H1 (cell line): ENCODE results near the gene SLC9A2. TPM values are rescaled to one million over a fixed set of nuclear protein-coding genes. Genes with fewer than 3 reads are reported as not detected.

ENCODE experiments used
- CTCF ChIA-PET: fragments of 300-600 bp; sonication (Branson Sonifier 250); formaldehyde crosslinking; loops from one replicate; lab custom pipeline; 2021; ENCODE audit not compliant: partially characterized antibody; lab: Charles Lee
- POLR2A ChIA-PET: fragments of 300-600 bp; sonication (Branson Sonifier 250); formaldehyde crosslinking; loops from one replicate; lab custom pipeline; 2021; ENCODE audit warnings: inconsistent platforms; ENCODE audit not compliant: partially characterized antibody; lab: Charles Lee
- DNase-seq, 2 experiments: peaks; one replicate each; pipeline versions ENCODE4 v3.0.0 to v3.0.0-alpha.2; 2010 to 2022; ENCODE audit warnings: low spot score in 2 of 2, low read depth in 1 of 2, mixed read lengths in 1 of 2
- FAIRE-seq: peaks from 2 replicates; lab custom pipeline; 2011; peaks lifted over from hg19 to GRCh38; lab: Jason Lieb, UNC
- H2AFZ ChIP-seq: 2 replicates; pipeline ENCODE4 v1.8.1; 2012; ENCODE audit warnings: low read length, inconsistent platforms
- H2AK5ac ChIP-seq: 2 replicates; pipeline ENCODE4 v1.6.1; 2013; ENCODE audit warnings: low read depth, low read length
- H2BK120ac ChIP-seq: replicated peaks from 2 replicates; pipeline ENCODE3; 2013; ENCODE audit warnings: low read depth, low read length, inconsistent platforms
- H2BK12ac ChIP-seq: 2 replicates; pipeline ENCODE4 v1.6.1; 2013; ENCODE audit warnings: low read depth, low read length
- H2BK15ac ChIP-seq: 2 replicates; pipeline ENCODE4 v1.6.1; 2013; ENCODE audit warnings: low read length
- H2BK20ac ChIP-seq: 2 replicates; pipeline ENCODE4 v1.6.1; 2013; ENCODE audit warnings: low read length
- H2BK5ac ChIP-seq: 2 replicates; pipeline ENCODE4 v1.6.1; 2013; ENCODE audit warnings: low read depth, low read length
- H3K14ac ChIP-seq: 2 replicates; pipeline ENCODE4 v1.6.1; 2013; ENCODE audit warnings: inconsistent platforms; ENCODE audit not compliant: insufficient read length
- H3K18ac ChIP-seq: 2 replicates; pipeline ENCODE4 v1.6.1; 2013; ENCODE audit warnings: low read length; ENCODE audit errors: extremely low read depth
- H3K23ac ChIP-seq: 2 replicates; pipeline ENCODE4 v1.6.1; 2013; ENCODE audit warnings: inconsistent platforms; ENCODE audit not compliant: insufficient read length
- H3K23me2 ChIP-seq: 2 replicates; pipeline ENCODE4 v1.6.1; 2013; ENCODE audit warnings: low read depth, low read length
- H3K27ac ChIP-seq: 2 replicates; pipeline ENCODE4 v1.6.1; 2011; ENCODE audit warnings: low read depth, low read length, inconsistent platforms
- H3K27me3 ChIP-seq, 4 experiments: replicated peaks in 1 of 4; 1 replicate in 1 of 4; 2 replicates in 3 of 4; pipeline versions ENCODE4 v1.6.1 to v1.8.1; 2011 to 2013; ENCODE audit warnings: low read length in 3 of 4, mild to moderate bottlenecking in 3 of 4, inconsistent platforms in 2 of 4, mixed read lengths in 2 of 4, moderate library complexity in 1 of 4; ENCODE audit not compliant: control insufficient read depth in 3 of 4, insufficient read depth in 3 of 4; ENCODE audit errors: extremely low read depth in 1 of 4
- H3K36me3 ChIP-seq, 4 experiments: 2 replicates each; pipeline versions ENCODE4 v1.6.1 to v1.8.1; 2011 to 2013; ENCODE audit warnings: mild to moderate bottlenecking in 4 of 4, low read length in 3 of 4, moderate library complexity in 2 of 4, control low read depth in 1 of 4, inconsistent platforms in 1 of 4; ENCODE audit not compliant: insufficient read depth in 4 of 4, control insufficient read depth in 2 of 4
- H3K4ac ChIP-seq: replicated peaks from 2 replicates; pipeline ENCODE3; 2013; ENCODE audit warnings: low read length, low read depth, mixed read lengths, inconsistent platforms; ENCODE audit not compliant: insufficient read length
- H3K4me1 ChIP-seq, 4 experiments: replicated peaks in 1 of 4; 1 replicate in 1 of 4; 2 replicates in 3 of 4; pipeline versions ENCODE4 v1.6.1 to v1.8.1; 2011 to 2013; ENCODE audit warnings: low read length in 3 of 4, inconsistent platforms in 2 of 4, mixed read lengths in 1 of 4; ENCODE audit not compliant: insufficient read depth in 4 of 4, control insufficient read depth in 3 of 4
- H3K4me2 ChIP-seq, 2 experiments: 2 replicates each; pipeline versions ENCODE4 v1.6.1 to v1.8.1; 2011 to 2013; ENCODE audit warnings: low read depth in 2 of 2, low read length in 2 of 2, control low read depth in 1 of 2, inconsistent platforms in 1 of 2, mild to moderate bottlenecking in 1 of 2; ENCODE audit not compliant: insufficient read depth in 1 of 2
- H3K4me3 ChIP-seq, 4 experiments: fragments of 200-600, 300-600 bp in 1 of 4; sonication (generic), shearing (Covaris generic), sonication (Bioruptor Twin) in 1 of 4; 2 replicates each; pipeline versions ENCODE4 v1.5.1 to v1.8.1; 2011 to 2016; ENCODE audit warnings: low read length in 4 of 4, low read depth in 3 of 4, control low read depth in 2 of 4, inconsistent platforms in 2 of 4, mild to moderate bottlenecking in 2 of 4, mixed read lengths in 1 of 4, moderate library complexity in 1 of 4; ENCODE audit not compliant: insufficient read depth in 2 of 4; ENCODE audit errors: extremely low read depth in 1 of 4
- H3K56ac ChIP-seq: replicated peaks from 2 replicates; pipeline ENCODE3; 2013; ENCODE audit warnings: low read depth, mild to moderate bottlenecking, mixed read lengths, low read length, inconsistent platforms; ENCODE audit not compliant: insufficient read length
- H3K79me1 ChIP-seq: 2 replicates; pipeline ENCODE4 v1.6.1; 2013; ENCODE audit warnings: low read depth, low read length, control low read depth
- H3K79me2 ChIP-seq, 2 experiments: 2 replicates each; pipeline versions ENCODE4 v1.6.1 to v1.8.1; 2012 to 2013; ENCODE audit warnings: low read length in 2 of 2, mild to moderate bottlenecking in 2 of 2, inconsistent platforms in 1 of 2; ENCODE audit not compliant: insufficient read depth in 2 of 2, control insufficient read depth in 1 of 2
- H3K9ac ChIP-seq, 4 experiments: replicated peaks in 1 of 4; 1 replicate in 1 of 4; 2 replicates in 3 of 4; pipeline versions ENCODE4 v1.6.1 to v1.8.1; 2011 to 2013; ENCODE audit warnings: low read depth in 3 of 4, low read length in 3 of 4, control low read depth in 2 of 4, mild to moderate bottlenecking in 2 of 4, moderate library complexity in 2 of 4, inconsistent platforms in 1 of 4; ENCODE audit errors: extremely low read depth in 1 of 4
- H3K9me3 ChIP-seq, 2 experiments: 2 replicates each; pipeline versions ENCODE4 v1.6.1 to v1.8.1; 2012 to 2013; ENCODE audit warnings: mild to moderate bottlenecking in 2 of 2, moderate library complexity in 2 of 2, control low read depth in 1 of 2, inconsistent platforms in 1 of 2, low read depth in 1 of 2, low read length in 1 of 2, mixed read lengths in 1 of 2; ENCODE audit not compliant: insufficient read depth in 2 of 2
- H4K20me1 ChIP-seq, 2 experiments: replicated peaks in 1 of 2; 2 replicates each; pipeline versions ENCODE3 to v1.8.1; 2011 to 2013; ENCODE audit warnings: inconsistent platforms in 2 of 2, low read length in 2 of 2, mild to moderate bottlenecking in 1 of 2; ENCODE audit not compliant: insufficient read depth in 2 of 2, control insufficient read depth in 1 of 2
- H4K5ac ChIP-seq: 2 replicates; pipeline ENCODE4 v1.6.1; 2013; ENCODE audit warnings: low read length, low read depth, mixed read lengths, inconsistent platforms; ENCODE audit not compliant: insufficient read length
- H4K8ac ChIP-seq: 2 replicates; pipeline ENCODE4 v1.8.0; 2013; ENCODE audit warnings: mild to moderate bottlenecking, moderate library complexity, low read length, inconsistent platforms; ENCODE audit not compliant: insufficient read depth; ENCODE audit errors: extremely low read depth
- H4K91ac ChIP-seq: replicated peaks from 2 replicates; pipeline ENCODE3; 2013; ENCODE audit warnings: low read length, mixed read lengths, inconsistent platforms; ENCODE audit not compliant: insufficient read length
- CHD1 ChIP-seq: IDR thresholded peaks from 2 replicates; pipeline ENCODE4 v1.6.1; 2012; ENCODE audit warnings: low read depth, low read length, improper control_type of control experiment
- EGR1 ChIP-seq: IDR thresholded peaks from 2 replicates; pipeline ENCODE4 v1.6.1; 2011; ENCODE audit warnings: low read depth, low read length, borderline replicate concordance
- EZH2 ChIP-seq: fragments of 200-600 bp; sonication (generic); IDR thresholded peaks from 2 replicates; pipeline ENCODE4 v1.7.1; 2012; ENCODE audit warnings: low read depth, mild to moderate bottlenecking, moderate library complexity, low read length, inconsistent platforms; ENCODE audit not compliant: severe bottlenecking
- GABPA ChIP-seq: IDR thresholded peaks from 2 replicates; pipeline ENCODE4 v1.6.1; 2011; ENCODE audit warnings: mild to moderate bottlenecking, low read length, moderate library complexity, borderline replicate concordance; ENCODE audit not compliant: insufficient read depth
- HDAC2 ChIP-seq, 2 experiments: fragments of 300-600 bp in 1 of 2; sonication (generic) in 1 of 2; IDR thresholded peaks; 2 replicates each; pipeline ENCODE4 v1.6.1; 2011 to 2012; ENCODE audit warnings: low read depth in 2 of 2, low read length in 2 of 2, mild to moderate bottlenecking in 2 of 2, moderate library complexity in 2 of 2, borderline replicate concordance in 1 of 2, inconsistent platforms in 1 of 2
- JUN ChIP-seq: IDR thresholded peaks from 2 replicates; pipeline ENCODE4 v1.6.1; 2011; ENCODE audit warnings: low read depth, mild to moderate bottlenecking, improper control_type of control experiment, low read length
- JUND ChIP-seq: IDR thresholded peaks from 2 replicates; pipeline ENCODE4 v1.6.1; 2011; ENCODE audit warnings: mild to moderate bottlenecking, improper control_type of control experiment, low read length
- NRF1 ChIP-seq: IDR thresholded peaks from 2 replicates; pipeline ENCODE4 v1.6.1; 2011; ENCODE audit warnings: mild to moderate bottlenecking, low read depth, low read length, improper control_type of control experiment
- RNF2 ChIP-seq: fragments of 200-900, 300-1000 bp; sonication (generic); IDR thresholded peaks from 2 replicates; pipeline ENCODE4 v1.7.1; 2016; ENCODE audit warnings: borderline replicate concordance, low read depth, mild to moderate bottlenecking, antibody characterized with exemption, low read length; ENCODE audit not compliant: poor library complexity, severe bottlenecking; ENCODE audit errors: missing control alignments
- SIN3A ChIP-seq, 2 experiments: IDR thresholded peaks in 1 of 2; conservative IDR thresholded peaks in 1 of 2; 2 replicates each; pipeline ENCODE4 v1.6.1; 2011 to 2012; ENCODE audit warnings: low read length in 2 of 2, improper control_type of control experiment in 1 of 2, low read depth in 1 of 2, mild to moderate bottlenecking in 1 of 2
- SIRT6 ChIP-seq: IDR thresholded peaks from one replicate; pipeline ENCODE4 v1.7.1; 2012; ENCODE audit warnings: low read length, inconsistent platforms
- SP2 ChIP-seq: IDR thresholded peaks from 2 replicates; pipeline ENCODE4 v1.6.1; 2012; ENCODE audit warnings: mild to moderate bottlenecking, low read length, inconsistent platforms
- SP4 ChIP-seq: IDR thresholded peaks from 2 replicates; pipeline ENCODE4 v1.6.1; 2012; ENCODE audit warnings: low read length, inconsistent platforms
- WGBS, 2 experiments: shearing (Covaris generic) in 1 of 2; methylation state at CpG; one replicate each; pipeline versions ENCODE4 v1.1.6 to v1.1.7; 2013 to 2015; ENCODE audit warnings: low lambda C conversion rate in 2 of 2, mixed read lengths in 2 of 2, inconsistent platforms in 1 of 2, low coverage in 1 of 2, missing lambda C conversion rate in 1 of 2; ENCODE audit not compliant: insufficient replicate concordance in 2 of 2, insufficient coverage in 1 of 2, insufficient read length in 1 of 2; ENCODE audit errors: extremely low coverage in 1 of 2, missing lambda C conversion rate in 1 of 2; 5-methylcytosine and 5-hydroxymethylcytosine counted together
- polyA plus RNA-seq, 7 experiments: library from polyadenylated mRNA; depleted of rRNA in 3 of 7; stranded (reverse) in 5 of 7; unstranded in 2 of 7; fragments of >200 nt in 5 of 7; fragments of 200-250 nt in 2 of 7; gene quantifications; 1 replicate in 5 of 7; 2 replicates in 1 of 7; 4 replicates in 1 of 7; pipeline versions ENCODE4 v1.2.1 to v1.2.3, GENCODE V29; 2011 to 2013; ENCODE audit warnings: missing spikeins in 2 of 7, mixed read lengths in 2 of 7
- total RNA-seq: library from RNA; stranded (reverse); fragmentation: NEBNext Ultra II Directional; extraction: Animal tissue kit (Norgen Biotek cat#: 25700); gene quantifications from 2 replicates; pipeline ENCODE4 v1.2.1, GENCODE V29; 2021
- TF ChIP-seq, protein P1 (sequence below): IDR thresholded peaks from 2 replicates; pipeline ENCODE4 v1.6.1; 2012; ENCODE audit warnings: inconsistent platforms

SLC9A2 gene
- total and polyA plus RNA-seq, 2 of the 8 experiments (the other 6 are each of a cell fraction or from before 2014, with no cell fraction given): 0.06 to 0.13 TPM

DNA sequence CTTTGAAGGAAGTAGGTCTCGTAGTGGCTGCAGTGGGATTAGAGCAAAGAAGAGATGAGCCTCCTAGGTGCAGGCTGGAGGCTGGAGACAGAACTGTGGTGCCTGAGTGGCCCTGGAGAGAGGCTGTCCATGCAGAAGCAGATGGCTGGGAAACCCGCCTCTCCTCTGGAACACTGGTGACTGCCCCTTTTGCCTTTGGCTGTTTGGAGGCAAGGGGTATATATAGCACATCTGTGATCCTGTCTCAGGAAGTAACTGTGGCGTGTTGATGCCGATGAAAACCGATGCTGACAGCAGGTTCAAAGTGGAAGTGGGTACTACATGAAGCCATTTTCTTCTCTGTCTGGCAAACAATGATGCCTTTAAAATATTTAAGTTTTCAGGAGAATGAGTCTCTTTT lies 43.5 kb downstream of the SLC9A2 start:
- CTCF ChIA-PET: no interaction called here
- H3K27ac ChIP-seq: no peak overlapping the region
- no peak overlapping the region for H2BK5ac ChIP-seq
- no peak overlapping the region for H3K18ac ChIP-seq
- TF ChIP-seq JUN (no peak), RNF2 (no peak), JUND (no peak), GABPA (no peak), NRF1 (no peak), SP2 (no peak), EZH2 (no peak), CHD1 (no peak), HDAC2 (IDR thresholded peaks at IDR 0.05; ENCODE audit: borderline replicate concordance in 1 of 2, low read depth in 2 of 2, low read length in 2 of 2) (no peak), SP4 (no peak), SIN3A (conservative IDR thresholded peaks at IDR 0.05 in 1 of 2, IDR thresholded peaks at IDR 0.05 in 1 of 2; ENCODE audit: low read depth in 1 of 2, low read length in 2 of 2) (no peak), EGR1 (no peak), SIRT6 (no peak)
- TF ChIP-seq, protein P1, sequence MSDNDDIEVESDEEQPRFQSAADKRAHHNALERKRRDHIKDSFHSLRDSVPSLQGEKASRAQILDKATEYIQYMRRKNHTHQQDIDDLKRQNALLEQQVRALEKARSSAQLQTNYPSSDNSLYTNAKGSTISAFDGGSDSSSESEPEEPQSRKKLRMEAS: no peak
- no peaks in the 10 kb centered on the region for H3K36me3 ChIP-seq
- H2AK5ac ChIP-seq: no peak overlapping the region
- no peak overlapping the region for H2BK12ac ChIP-seq
- H2BK15ac ChIP-seq: no peak overlapping the region
- POLR2A ChIA-PET: no interaction called here
- no peaks in the 10 kb centered on the region for H3K23me2 ChIP-seq
- H3K9ac ChIP-seq: no peak overlapping the region
- H4K8ac ChIP-seq: no peak overlapping the region
- H3K23ac ChIP-seq: no peak overlapping the region
- no peak overlapping the region for H3K4ac ChIP-seq
- H4K20me1 ChIP-seq: no peaks in the 10 kb centered on the region
- H3K4me2 ChIP-seq: no peak overlapping the region
- no peaks in the 10 kb centered on the region for H3K79me2 ChIP-seq
- 92% methylated on average over 5 of the region's 5 CpGs; no CpG with 5 or more reads in 1 of the 2 experiments for WGBS, 2 experiments
- H3K27me3 ChIP-seq: no peaks in the 10 kb centered on the region
- H2BK120ac ChIP-seq: no peak overlapping the region
- no peak overlapping the region for H4K5ac ChIP-seq
- no peaks in the 10 kb centered on the region for H3K79me1 ChIP-seq
- FAIRE-seq (no peak), DNase-seq (no peak)
- no peak overlapping the region for H2BK20ac ChIP-seq
- H3K14ac ChIP-seq: no peak overlapping the region
- no peaks in the 10 kb centered on the region for H3K4me1 ChIP-seq
- no peak overlapping the region for H2AFZ ChIP-seq
- H3K4me3 ChIP-seq: no peak overlapping the region
- H3K9me3 ChIP-seq: 0 out of 4 replicates have a peak, but pooled peaks cover 0 to 2% of the 10 kb centered on the region in 2 experiments
- H3K56ac ChIP-seq: no peak overlapping the region
- H4K91ac ChIP-seq: no peak overlapping the region
